Dermis blood vessel endothelial cell (primary cell): ENCODE data around the gene TRIM64C. TPM values are rescaled to one million over a fixed set of nuclear protein-coding genes. Genes with fewer than 3 reads are reported as not detected.
"Not testable (repeated sequence)": the region's sequence is repeated elsewhere in the genome, so short reads cannot be mapped to it uniquely, and the experiment has no call there.

Source experiments
- DNase-seq: peaks from one replicate; pipeline ENCODE4 v3.0.0; 2010
- total RNA-seq: library from RNA; depleted of rRNA; stranded (reverse); fragments of >200 nt; gene quantifications from 2 replicates; pipeline ENCODE4 v1.2.3, GENCODE V29; 2014

Gene TRIM64C
- not detected in 2 replicates for total RNA-seq

GRCh38 chr11:49059012-49059411 is at the start of gene TRIM64C:
TRIM64C (minus strand) TSS chr11:49059112; CDS start chr11:49059112, 0 bp downstream.
- not testable (repeated sequence) for DNase-seq

- not testable (repeated sequence) for DNase-seq
These were observed 43.4 kb upstream of the TRIM64C start for GRCh38 chr11:49102356-49102755.

DNA sequence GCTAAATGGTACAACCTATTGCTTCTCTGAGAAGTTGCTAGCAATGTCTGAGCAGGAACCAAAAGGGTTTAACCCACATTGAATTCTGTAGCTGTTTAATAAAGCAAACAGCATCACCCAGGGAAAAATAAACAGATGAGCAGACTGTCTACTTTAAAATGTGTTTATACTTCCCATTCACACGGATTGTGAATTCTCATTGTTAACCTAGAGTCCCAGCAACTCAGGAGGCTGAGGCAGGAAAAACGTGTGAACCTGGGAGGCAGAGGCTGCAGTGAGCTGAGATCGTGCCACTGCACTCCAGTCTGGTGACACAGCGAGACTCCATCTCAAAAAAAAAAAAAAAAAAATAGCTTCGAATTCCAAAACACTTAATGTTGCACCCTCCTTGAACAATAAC is 11.0 kb upstream of the TRIM64C start:
- not testable (repeated sequence) for DNase-seq

GRCh38 chr11:49049821-49050220 is 9.1 kb downstream of the TRIM64C start:
- not testable (repeated sequence) for DNase-seq

DNA sequence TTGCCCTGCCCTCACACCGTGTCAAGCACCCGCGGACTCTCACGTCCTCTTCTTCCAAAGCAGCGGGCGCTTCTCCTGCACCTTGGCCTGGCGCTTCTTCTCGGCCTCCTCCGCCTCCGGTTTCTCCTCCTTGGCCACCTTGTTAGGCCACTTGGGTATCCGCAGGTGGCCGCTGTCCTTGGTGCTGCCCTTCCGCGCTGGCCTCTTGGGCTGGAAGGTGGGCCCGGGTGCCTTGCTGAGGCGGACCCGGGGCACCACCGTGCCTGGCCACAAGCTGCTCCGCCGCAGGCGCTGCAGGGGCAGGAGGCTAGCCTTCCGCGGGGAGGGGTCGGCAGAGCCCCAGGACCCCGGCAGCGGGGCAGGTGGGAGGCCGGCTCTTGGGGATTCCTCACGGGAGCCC is 10.7 kb downstream of the TRIM64C start:
- not testable (repeated sequence) for DNase-seq

DNA sequence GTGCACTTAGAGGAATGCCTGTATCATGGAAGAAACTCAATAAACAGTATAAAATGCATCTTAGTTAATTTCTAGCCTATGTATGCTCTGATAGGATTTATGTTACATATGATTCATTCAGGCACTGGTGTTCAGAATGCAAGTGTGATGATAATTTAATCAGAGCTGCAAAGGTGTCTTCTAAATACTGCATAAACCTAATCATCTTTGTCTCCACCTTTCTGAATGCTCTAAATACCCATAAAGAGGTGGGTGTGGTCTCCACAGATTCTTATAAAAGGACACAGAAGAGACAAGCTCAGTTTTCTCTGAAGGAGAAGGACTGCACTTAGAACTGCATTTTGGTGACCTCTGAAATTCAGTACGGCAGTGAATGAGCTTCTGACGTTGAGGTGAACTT is 30.4 kb downstream of the TRIM64C start, which contains the start of gene TRIM49B:
TSS of gene TRIM49B (plus strand) at position 301 of the 400 bp plus-strand sequence. CDS start 2,777 bp downstream, outside the sequence.
- not testable (repeated sequence) for DNase-seq

Other genes with a start within 250 kb of the TRIM64C start
- gene TRIM51G, start 75.2 kb downstream of the TRIM64C start, total RNA-seq, result not detected in 2 replicates
- not detected in 2 replicates for gene TRIM49B, start 30.3 kb downstream of the TRIM64C start, total RNA-seq
- 0.28 TPM in 1 of 2 replicates, not detected in the other for gene FOLH1, start 149.5 kb upstream of the TRIM64C start, total RNA-seq